ENCODE measurements around the gene SLC22A17. TPM values are rescaled to one million over a fixed set of nuclear protein-coding genes. Genes with fewer than 3 reads are reported as not detected.

The SLC22A17 gene
- total RNA-seq, 1 donor from 2014 or later, result 7.3 TPM

DNA sequence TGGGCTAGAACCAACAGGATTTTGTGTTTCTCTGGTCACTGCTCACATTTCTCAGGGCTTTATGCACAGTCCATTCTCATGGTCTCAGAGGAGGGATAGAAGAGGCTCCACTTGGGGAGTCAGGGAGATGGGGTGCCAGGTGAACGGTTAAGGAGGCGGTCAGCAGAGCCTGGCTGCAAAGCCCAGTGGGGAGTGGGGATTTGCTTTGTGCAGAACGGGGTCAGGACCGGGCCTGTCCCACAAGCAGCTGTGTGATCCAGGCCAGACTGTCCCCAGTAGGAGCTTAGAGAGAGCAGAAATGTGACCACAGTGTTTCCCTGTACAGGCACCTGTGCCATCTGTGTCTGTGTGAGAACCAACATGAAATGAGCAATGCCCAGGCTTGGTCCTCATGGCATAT is 28.3 kb upstream of the SLC22A17 start:
- H3K4me3 ChIP-seq (ENCODE audit: low read depth, low read length), result no peak overlapping the region
- TF ChIP-seq, protein P1, sequence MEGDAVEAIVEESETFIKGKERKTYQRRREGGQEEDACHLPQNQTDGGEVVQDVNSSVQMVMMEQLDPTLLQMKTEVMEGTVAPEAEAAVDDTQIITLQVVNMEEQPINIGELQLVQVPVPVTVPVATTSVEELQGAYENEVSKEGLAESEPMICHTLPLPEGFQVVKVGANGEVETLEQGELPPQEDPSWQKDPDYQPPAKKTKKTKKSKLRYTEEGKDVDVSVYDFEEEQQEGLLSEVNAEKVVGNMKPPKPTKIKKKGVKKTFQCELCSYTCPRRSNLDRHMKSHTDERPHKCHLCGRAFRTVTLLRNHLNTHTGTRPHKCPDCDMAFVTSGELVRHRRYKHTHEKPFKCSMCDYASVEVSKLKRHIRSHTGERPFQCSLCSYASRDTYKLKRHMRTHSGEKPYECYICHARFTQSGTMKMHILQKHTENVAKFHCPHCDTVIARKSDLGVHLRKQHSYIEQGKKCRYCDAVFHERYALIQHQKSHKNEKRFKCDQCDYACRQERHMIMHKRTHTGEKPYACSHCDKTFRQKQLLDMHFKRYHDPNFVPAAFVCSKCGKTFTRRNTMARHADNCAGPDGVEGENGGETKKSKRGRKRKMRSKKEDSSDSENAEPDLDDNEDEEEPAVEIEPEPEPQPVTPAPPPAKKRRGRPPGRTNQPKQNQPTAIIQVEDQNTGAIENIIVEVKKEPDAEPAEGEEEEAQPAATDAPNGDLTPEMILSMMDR (conservative IDR thresholded peaks at IDR 0.05; ENCODE audit: low read depth, low read length), result no peak
- DNase-seq (ENCODE audit: low read depth), result no peak

- TF ChIP-seq, protein P1 (conservative IDR thresholded peaks at IDR 0.05; ENCODE audit: low read depth, low read length), result no peak
- no peak for DNase-seq (ENCODE audit: low read depth)
- H3K4me3 ChIP-seq (ENCODE audit: low read depth, low read length), result no peak overlapping the region
Observed at GRCh38 chr14:23380197-23380914, 27.7 kb upstream of the SLC22A17 start.

DNA sequence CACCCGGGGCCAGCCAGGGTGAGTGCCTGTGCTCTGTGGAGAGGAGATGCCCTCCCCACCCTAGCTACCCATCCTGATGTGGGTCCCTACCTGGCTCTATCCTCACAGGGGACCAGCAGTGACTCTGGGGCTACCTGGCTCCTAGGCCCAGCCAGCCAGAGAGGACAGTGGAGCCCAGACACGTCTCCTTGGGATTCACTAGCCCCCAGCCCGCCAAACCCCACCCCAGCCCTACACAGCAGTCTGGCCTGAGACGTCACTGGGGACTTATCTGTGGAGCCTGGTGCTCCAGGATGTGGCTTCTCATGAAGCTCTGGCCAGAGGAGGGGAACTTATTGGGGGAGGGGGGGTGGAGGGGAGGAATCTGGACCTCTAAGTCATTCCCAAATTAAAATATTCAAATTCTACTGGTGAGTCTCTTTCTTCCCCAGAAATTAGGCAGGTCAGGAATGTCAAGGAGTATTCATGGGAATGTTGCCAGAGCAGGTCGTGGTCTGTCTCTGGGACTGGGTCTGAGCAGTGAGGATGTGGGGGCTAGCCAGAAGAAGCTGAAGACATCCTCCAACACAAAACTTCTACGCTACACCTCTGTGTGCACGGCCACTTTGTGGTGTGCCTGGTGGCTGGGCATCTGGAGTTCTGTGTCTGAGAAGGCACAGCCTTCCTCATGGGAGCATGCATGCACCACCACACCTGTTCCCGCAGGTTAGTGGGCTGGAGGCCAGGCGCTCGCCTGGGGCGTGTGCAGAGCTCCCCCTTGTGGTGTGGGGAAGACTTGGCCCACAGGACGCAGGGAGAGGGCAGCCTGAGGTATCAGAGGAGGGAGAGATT is 26.9 kb upstream of the SLC22A17 start:
- TF ChIP-seq, protein P1 (conservative IDR thresholded peaks at IDR 0.05; ENCODE audit: low read depth, low read length), result peak; percentile 97
- H3K4me3 ChIP-seq (ENCODE audit: low read depth, low read length), result no peak overlapping the region
- DNase-seq (ENCODE audit: low read depth), result no peak

DNA sequence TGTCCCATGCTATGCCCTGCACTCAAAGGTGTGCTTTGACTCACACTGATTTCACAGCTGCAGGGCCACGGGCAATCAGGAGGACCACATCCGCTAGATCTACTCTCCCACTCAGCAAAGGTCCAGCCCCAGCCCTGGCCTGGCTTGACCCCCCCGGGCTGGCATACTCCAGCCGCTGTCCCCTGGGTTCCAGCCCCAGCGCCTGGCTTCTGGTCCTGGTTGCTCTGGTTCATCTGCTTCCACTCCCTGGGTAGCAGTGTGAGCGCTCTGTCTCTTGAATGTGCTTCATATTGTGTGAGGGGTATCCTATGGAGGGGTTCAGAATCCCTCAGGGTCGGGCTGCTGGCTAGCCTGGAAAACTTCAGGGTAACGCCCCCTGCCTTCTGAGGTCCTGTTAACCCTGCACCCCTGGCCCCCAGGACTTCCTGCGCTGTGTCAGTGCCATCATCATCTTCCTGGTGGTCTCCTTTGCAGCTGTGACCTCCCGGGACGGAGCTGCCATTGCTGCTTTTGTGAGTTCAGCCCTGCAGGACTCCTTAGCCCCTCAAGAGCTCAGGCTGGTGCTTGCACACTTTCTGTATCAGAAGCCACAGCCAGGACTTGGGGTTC is 26.0 kb upstream of the SLC22A17 start:
- no peak for DNase-seq (ENCODE audit: low read depth)
- no peak overlapping the region for H3K4me3 ChIP-seq (ENCODE audit: low read depth, low read length)
- TF ChIP-seq, protein P1 (conservative IDR thresholded peaks at IDR 0.05; ENCODE audit: low read depth, low read length), result no peak

- H3K4me3 ChIP-seq (ENCODE audit: low read depth, low read length), result no peak overlapping the region
Observed at GRCh38 chr14:23377573-23378563, 25.2 kb upstream of the SLC22A17 start.

DNA sequence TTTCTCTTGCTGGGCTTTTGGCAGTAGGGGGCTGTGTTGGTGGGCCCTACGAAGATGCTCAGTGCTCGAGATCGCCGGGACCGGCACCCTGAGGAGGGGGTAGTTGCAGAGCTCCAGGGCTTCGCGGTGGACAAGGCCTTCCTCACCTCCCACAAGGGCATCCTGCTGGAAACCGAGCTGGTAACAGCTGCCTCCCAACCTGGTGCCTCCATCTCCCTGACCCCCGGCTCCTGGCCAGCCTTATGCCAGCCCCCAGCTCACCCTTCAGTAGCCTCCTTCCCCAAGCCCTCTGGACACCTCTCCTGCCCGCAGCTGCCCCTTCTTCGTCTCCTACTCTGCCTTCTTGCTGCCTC is 24.5 kb upstream of the SLC22A17 start:
- TF ChIP-seq, protein P1 (conservative IDR thresholded peaks at IDR 0.05; ENCODE audit: low read depth, low read length), result no peak
- no peak overlapping the region for H3K4me3 ChIP-seq (ENCODE audit: low read depth, low read length)
- DNase-seq (ENCODE audit: low read depth), result no peak

More at GRCh38 chr14:23377573-23378563, 25.2 kb upstream of the SLC22A17 start:
- DNase-seq (ENCODE audit: low read depth), result no peak
- TF ChIP-seq, protein P1 (conservative IDR thresholded peaks at IDR 0.05; ENCODE audit: low read depth, low read length), result no peak

Data from epithelial cell of proximal tubule (primary cell).